ENCODE data around the gene NT5C2. TPM values are rescaled to one million over a fixed set of nuclear protein-coding genes. Genes with fewer than 3 reads are reported as not detected.

The NT5C2 gene
- polyA plus RNA-seq, 4 donors = 95.0 to 132 (median 108) TPM

Other genes with a start within 250 kb of the NT5C2 start
- under 1 TPM in 3 of 4 donors, not detected in 1; 0.08 to 0.13 (median 0.10) TPM for gene RPEL1, start 52.6 kb upstream of the NT5C2 start, polyA plus RNA-seq (ENCODE audit: insufficient read length in 4 of 4)
- 1 to 10 TPM in 1 of 4 donors, under 1 TPM in 3; 0.62 to 1.4 (median 0.66) TPM for gene INA, start 83.9 kb upstream of the NT5C2 start, polyA plus RNA-seq (ENCODE audit: insufficient read length in 4 of 4)
- gene PCGF6, start 157.9 kb upstream of the NT5C2 start, polyA plus RNA-seq (ENCODE audit: insufficient read length in 4 of 4) = 10 to 100 TPM; 11.8 to 14.9 (median 14.4) TPM
- 1 to 10 TPM; 7.8 to 8.1 (median 8.0) TPM for gene TAF5, start 174.7 kb upstream of the NT5C2 start, polyA plus RNA-seq (ENCODE audit: insufficient read length in 4 of 4)
- gene ATP5MK, start 203.2 kb upstream of the NT5C2 start, polyA plus RNA-seq (ENCODE audit: insufficient read length in 4 of 4) = 100 to 1,000 TPM; 196 to 267 (median 241) TPM
- gene PDCD11, start 203.4 kb upstream of the NT5C2 start, polyA plus RNA-seq (ENCODE audit: insufficient read length in 4 of 4) = 10 to 100 TPM; 31.2 to 40.7 (median 36.3) TPM

All from left renal cortex interstitium (tissue), 4 donors.